GM12892 (cell line): Measurements from ENCODE around the gene IFRD1.

Experiments
- POLR2A ChIP-seq: IDR thresholded peaks from 2 replicates; pipeline ENCODE4 v1.6.1; 2011; ENCODE audit warnings: low read depth, low read length, control low read depth
- POLR2AphosphoS5 ChIP-seq: IDR thresholded peaks from 2 replicates; pipeline ENCODE4 v1.6.1; 2011; ENCODE audit warnings: low read depth, low read length, control low read depth
- TAF1 ChIP-seq: IDR thresholded peaks from 2 replicates; pipeline ENCODE4 v1.6.1; 2011; ENCODE audit warnings: low read depth, mild to moderate bottlenecking, control low read depth, low read length, borderline replicate concordance

DNA sequence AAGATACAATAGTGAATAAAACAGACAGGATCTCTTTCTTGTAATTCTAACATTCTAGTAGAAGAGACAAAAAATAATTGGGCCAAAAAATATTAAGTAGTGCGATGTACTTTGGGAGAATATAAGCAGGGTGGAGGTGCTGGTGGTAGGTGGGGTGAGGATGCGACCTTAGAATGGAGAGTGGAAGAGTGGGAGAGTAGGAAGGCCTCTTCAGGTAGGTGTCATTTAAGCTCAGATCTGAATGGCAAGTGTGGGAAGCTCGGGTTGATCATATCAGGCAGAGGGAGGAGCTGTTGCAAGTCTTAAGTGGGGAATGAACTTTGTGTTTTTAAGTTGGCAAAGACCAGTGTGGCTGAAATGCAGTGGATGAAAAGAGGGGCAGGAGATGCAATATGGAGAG is 3.8 kb upstream of the IFRD1 start:
- no peak for TF ChIP-seq POLR2A
- no peak for TF ChIP-seq TAF1
- no peak for TF ChIP-seq POLR2AphosphoS5
